Trophoblast cell (in vitro differentiated cells and primary cell): Measurements from ENCODE around the gene ZC3H7B.
A peak's percentile ranks its signal among the peaks of the same experiment; 100 is the strongest.

ENCODE experiments used
- DNase-seq, 2 donors: peaks; one replicate each; pipeline ENCODE4 v3.0.0-alpha.2; 2016
- H2AFZ ChIP-seq: 2 replicates; pipeline ENCODE4 v1.6.1; 2013; ENCODE audit warnings: low read length, moderate library complexity, mild to moderate bottlenecking; ENCODE audit not compliant: insufficient read depth, poor library complexity
- H2AK5ac ChIP-seq: 2 replicates; pipeline ENCODE4 v1.6.1; 2013; ENCODE audit warnings: mild to moderate bottlenecking, low read length
- H2BK120ac ChIP-seq: 2 replicates; pipeline ENCODE4 v1.6.1; 2013; ENCODE audit warnings: low read length, mild to moderate bottlenecking, moderate library complexity; ENCODE audit not compliant: insufficient read depth, poor library complexity
- H2BK12ac ChIP-seq: 2 replicates; pipeline ENCODE4 v1.6.1; 2013; ENCODE audit warnings: mild to moderate bottlenecking, low read length, moderate library complexity
- H2BK5ac ChIP-seq: 2 replicates; pipeline ENCODE4 v1.6.1; 2013; ENCODE audit warnings: low read length, low read depth, moderate library complexity, mild to moderate bottlenecking; ENCODE audit not compliant: poor library complexity
- H3K14ac ChIP-seq: 2 replicates; pipeline ENCODE4 v1.6.1; 2013; ENCODE audit warnings: mild to moderate bottlenecking, low read length
- H3K18ac ChIP-seq: 2 replicates; pipeline ENCODE4 v1.6.1; 2013; ENCODE audit warnings: mild to moderate bottlenecking, low read length
- H3K23ac ChIP-seq: 2 replicates; pipeline ENCODE4 v1.6.1; 2013; ENCODE audit warnings: low read length
- H3K27ac ChIP-seq: 2 replicates; pipeline ENCODE4 v1.5.1; 2013; ENCODE audit warnings: low read depth, mild to moderate bottlenecking, inconsistent platforms, low read length, moderate library complexity
- H3K27me3 ChIP-seq: 2 replicates; pipeline ENCODE4 v1.6.1; 2013; ENCODE audit warnings: inconsistent platforms, mild to moderate bottlenecking, low read length, moderate library complexity; ENCODE audit not compliant: insufficient read depth
- H3K36me3 ChIP-seq, 2 experiments: 1 replicate in 1 of 2; 2 replicates in 1 of 2; pipeline ENCODE4 v1.6.1; 2013; ENCODE audit warnings: low read length in 2 of 2, mild to moderate bottlenecking in 2 of 2, moderate library complexity in 1 of 2; ENCODE audit not compliant: insufficient read depth in 2 of 2, control insufficient read depth in 1 of 2
- H3K4ac ChIP-seq: 2 replicates; pipeline ENCODE4 v1.6.1; 2013; ENCODE audit warnings: low read depth, mild to moderate bottlenecking, low read length, moderate library complexity
- H3K4me1 ChIP-seq, 2 experiments: 1 replicate in 1 of 2; 2 replicates in 1 of 2; pipeline ENCODE4 v1.6.1; 2013; ENCODE audit warnings: low read length in 2 of 2, mild to moderate bottlenecking in 2 of 2, moderate library complexity in 1 of 2; ENCODE audit not compliant: insufficient read depth in 2 of 2, control insufficient read depth in 1 of 2
- H3K4me2 ChIP-seq: 2 replicates; pipeline ENCODE4 v1.6.1; 2013; ENCODE audit warnings: inconsistent platforms, mild to moderate bottlenecking, low read length, moderate library complexity
- H3K4me3 ChIP-seq: 2 replicates; pipeline ENCODE4 v1.5.1; 2013; ENCODE audit warnings: mild to moderate bottlenecking, low read depth, low read length, inconsistent platforms
- H3K79me1 ChIP-seq: one replicate; pipeline ENCODE4 v1.6.1; 2013; ENCODE audit warnings: low read length
- H3K79me2 ChIP-seq: 2 replicates; pipeline ENCODE4 v1.6.1; 2013; ENCODE audit warnings: low read length, mild to moderate bottlenecking; ENCODE audit not compliant: control insufficient read depth, insufficient read depth, poor library complexity
- H3K9ac ChIP-seq: 2 replicates; pipeline ENCODE4 v1.6.1; 2013; ENCODE audit warnings: mild to moderate bottlenecking, low read length
- H3K9me3 ChIP-seq: 2 replicates; pipeline ENCODE4 v1.6.1; 2013; ENCODE audit warnings: low read depth, mild to moderate bottlenecking, control low read depth, inconsistent platforms, low read length; ENCODE audit not compliant: insufficient read depth
- H4K12ac ChIP-seq: 2 replicates; pipeline ENCODE4 v1.6.1; 2013; ENCODE audit warnings: low read depth, mild to moderate bottlenecking, low read length, moderate library complexity
- H4K8ac ChIP-seq: 2 replicates; pipeline ENCODE4 v1.6.1; 2013; ENCODE audit warnings: low read depth, mild to moderate bottlenecking, low read length, moderate library complexity
- H4K91ac ChIP-seq: one replicate; pipeline ENCODE4 v1.6.1; 2013; ENCODE audit warnings: low read depth, mild to moderate bottlenecking, low read length, moderate library complexity
- WGBS: extraction: QIAGEN DNeasy Blood & Tissue Kit; methylation state at CpG from one replicate; pipeline ENCODE4 v1.1.7; 2013; ENCODE audit warnings: missing lambda C conversion rate; ENCODE audit not compliant: insufficient read length, insufficient coverage; ENCODE audit errors: extremely low coverage; 5-methylcytosine and 5-hydroxymethylcytosine counted together

The ZC3H7B gene

GRCh38 chr22:41308544-41308947 lies 7.2 kb downstream of the ZC3H7B start:
- WGBS, result no CpG with 5 or more reads among the region's 7 CpGs
- Histone ChIP-seq H2BK12ac (no peak overlapping the region), H3K27me3 (no peaks in the 10 kb centered on the region)

DNA sequence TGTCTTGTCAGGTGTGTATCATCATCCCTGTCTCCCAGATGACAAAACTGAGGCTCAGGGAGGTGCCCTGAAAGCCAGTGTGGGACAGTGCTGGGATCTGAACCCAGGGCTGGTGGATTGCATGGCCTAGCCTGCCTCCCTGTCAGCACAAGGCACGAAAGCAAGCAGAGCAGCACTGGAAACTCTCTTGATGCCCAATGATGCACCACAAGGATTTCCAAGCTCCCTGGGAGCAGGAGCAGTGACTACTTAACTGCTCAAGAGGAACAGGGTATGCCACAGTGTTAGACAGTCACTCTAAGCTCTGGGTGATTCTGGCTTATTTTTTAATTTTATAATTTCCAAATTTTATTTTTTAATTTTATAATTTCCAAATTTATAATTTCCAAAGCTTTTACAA lies 9.0 kb downstream of the ZC3H7B start:
- DNase-seq, result no peak
- H3K27me3 ChIP-seq, result no peaks in the 10 kb centered on the region
- no peak overlapping the region for H2BK12ac ChIP-seq
- no peak overlapping the region for H4K12ac ChIP-seq
- H2BK120ac ChIP-seq, result no peak overlapping the region
- WGBS, result no CpG with 5 or more reads among the region's 1 CpG
- H3K9ac ChIP-seq, result no peak overlapping the region
- H3K18ac ChIP-seq, result peak overlapping the region; percentile 53
- peak overlapping the region; percentile 70 for H3K4ac ChIP-seq
- no peak overlapping the region for H3K4me3 ChIP-seq
- peaks cover 2 to 4% of the 10 kb centered on the region in 2 experiments for H3K4me1 ChIP-seq
- H3K9me3 ChIP-seq, result no peaks in the 10 kb centered on the region
- H3K79me2 ChIP-seq, result peaks cover 9% of the 10 kb centered on the region
- H2AFZ ChIP-seq, result no peak overlapping the region
- H4K8ac ChIP-seq, result no peak overlapping the region
- H2AK5ac ChIP-seq, result no peak overlapping the region
- no peak overlapping the region for H3K14ac ChIP-seq
- no peak overlapping the region for H2BK5ac ChIP-seq
- H3K23ac ChIP-seq, result no peak overlapping the region
- H3K79me1 ChIP-seq, result no peaks in the 10 kb centered on the region
- no peak overlapping the region for H3K27ac ChIP-seq
- H4K91ac ChIP-seq, result no peak overlapping the region
- peaks cover 3 to 9% of the 10 kb centered on the region in 2 experiments for H3K36me3 ChIP-seq
- no peak overlapping the region for H3K4me2 ChIP-seq

More at GRCh38 chr22:41308544-41308947, 7.2 kb downstream of the ZC3H7B start:
- Histone ChIP-seq H4K8ac (no peak overlapping the region), H3K23ac (peak overlapping the region; percentile 13), H4K12ac (no peak overlapping the region), H3K79me2 (peaks cover 10% of the 10 kb centered on the region), H3K4me2 (no peak overlapping the region), H3K36me3 (peaks cover 6 to 13% of the 10 kb centered on the region in 2 experiments), H3K79me1 (no peaks in the 10 kb centered on the region), H2AK5ac (no peak overlapping the region), H2BK5ac (no peak overlapping the region), H3K9me3 (no peaks in the 10 kb centered on the region), H3K9ac (no peak overlapping the region), H3K4me1 (peaks cover 2 to 4% of the 10 kb centered on the region in 2 experiments), H3K4ac (peak overlapping the region; percentile 70), H2BK120ac (no peak overlapping the region), H3K14ac (no peak overlapping the region), H3K18ac (no peak overlapping the region), H2AFZ (no peak overlapping the region), H4K91ac (no peak overlapping the region), H3K27ac (no peak overlapping the region), H3K4me3 (no peak overlapping the region)
- DNase-seq, result no peak

- Histone ChIP-seq H4K12ac (no peak overlapping the region), H3K4ac (peak overlapping the region; percentile 73), H3K4me1 (peaks cover 2 to 4% of the 10 kb centered on the region in 2 experiments), H3K23ac (no peak overlapping the region), H3K4me2 (no peak overlapping the region), H2BK12ac (no peak overlapping the region), H3K14ac (no peak overlapping the region), H3K79me2 (peaks cover 7% of the 10 kb centered on the region), H2AK5ac (no peak overlapping the region), H2AFZ (no peak overlapping the region), H3K36me3 (peaks cover 5 to 9% of the 10 kb centered on the region in 2 experiments), H3K18ac (no peak overlapping the region), H3K9ac (no peak overlapping the region), H3K27ac (no peak overlapping the region), H3K4me3 (no peak overlapping the region), H3K27me3 (no peaks in the 10 kb centered on the region), H4K8ac (no peak overlapping the region), H2BK120ac (no peak overlapping the region), H2BK5ac (no peak overlapping the region), H3K9me3 (no peaks in the 10 kb centered on the region), H4K91ac (no peak overlapping the region), H3K79me1 (no peaks in the 10 kb centered on the region)
- no CpG with 5 or more reads among the region's 5 CpGs for WGBS
- DNase-seq, result no peak
These were observed 10.2 kb downstream of the ZC3H7B start for GRCh38 chr22:41311487-41311886.

DNA sequence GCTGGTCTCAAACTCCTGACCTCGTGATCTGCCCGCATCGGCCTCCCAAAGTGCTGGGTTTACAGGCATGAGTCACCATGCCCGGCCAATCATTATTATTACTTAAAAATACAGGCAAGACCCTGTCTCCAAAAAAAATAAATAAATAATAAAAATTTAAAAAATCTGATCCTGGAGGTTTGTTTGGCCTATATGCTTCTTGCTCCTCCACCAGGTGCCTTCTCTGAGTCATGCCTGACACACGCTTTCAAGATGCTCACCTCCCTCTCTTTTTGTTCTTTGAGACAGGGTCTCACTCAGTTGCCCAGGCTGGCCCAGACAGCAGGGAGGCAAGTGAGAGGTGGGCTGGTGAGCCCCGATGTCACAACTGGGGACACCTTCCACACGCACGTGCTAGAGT lies 13.5 kb downstream of the ZC3H7B start:
- WGBS, result no CpG with 5 or more reads among the region's 8 CpGs

More for the DNA sequence above, 13.5 kb downstream of the ZC3H7B start:
- Histone ChIP-seq H4K91ac (no peak overlapping the region), H3K14ac (no peak overlapping the region), H2BK120ac (no peak overlapping the region), H3K9me3 (no peaks in the 10 kb centered on the region), H4K12ac (no peak overlapping the region), H3K9ac (no peak overlapping the region), H2AK5ac (no peak overlapping the region), H3K27me3 (no peaks in the 10 kb centered on the region), H3K79me1 (no peaks in the 10 kb centered on the region), H3K4ac (no peak overlapping the region), H3K79me2 (peaks cover 12% of the 10 kb centered on the region), H3K4me1 (no peaks in the 10 kb centered on the region), H3K23ac (no peak overlapping the region), H2AFZ (no peak overlapping the region), H3K36me3 (peaks cover 7 to 8% of the 10 kb centered on the region in 2 experiments), H3K27ac (no peak overlapping the region), H4K8ac (no peak overlapping the region), H3K4me3 (no peak overlapping the region), H3K18ac (no peak overlapping the region), H2BK5ac (no peak overlapping the region), H3K4me2 (no peak overlapping the region), H2BK12ac (no peak overlapping the region)
- peak; percentile 27 to 50 for DNase-seq
